H1 (cell line): ENCODE results near the gene IL1A. TPM values are rescaled to one million over a fixed set of nuclear protein-coding genes. Genes with fewer than 3 reads are reported as not detected.

Source experiments
- CTCF ChIA-PET: fragments of 300-600 bp; sonication (Branson Sonifier 250); formaldehyde crosslinking; loops from one replicate; lab custom pipeline; 2021; ENCODE audit not compliant: partially characterized antibody; lab: Charles Lee
- POLR2A ChIA-PET: fragments of 300-600 bp; sonication (Branson Sonifier 250); formaldehyde crosslinking; loops from one replicate; lab custom pipeline; 2021; ENCODE audit warnings: inconsistent platforms; ENCODE audit not compliant: partially characterized antibody; lab: Charles Lee
- DNase-seq, 2 experiments: peaks; one replicate each; pipeline versions ENCODE4 v3.0.0 to v3.0.0-alpha.2; 2010 to 2022; ENCODE audit warnings: low spot score in 2 of 2, low read depth in 1 of 2, mixed read lengths in 1 of 2
- FAIRE-seq: peaks from 2 replicates; lab custom pipeline; 2011; peaks lifted over from hg19 to GRCh38; lab: Jason Lieb, UNC
- H2AFZ ChIP-seq: 2 replicates; pipeline ENCODE4 v1.8.1; 2012; ENCODE audit warnings: low read length, inconsistent platforms
- H2AK5ac ChIP-seq: 2 replicates; pipeline ENCODE4 v1.6.1; 2013; ENCODE audit warnings: low read depth, low read length
- H2BK120ac ChIP-seq: replicated peaks from 2 replicates; pipeline ENCODE3; 2013; ENCODE audit warnings: low read depth, low read length, inconsistent platforms
- H2BK12ac ChIP-seq: 2 replicates; pipeline ENCODE4 v1.6.1; 2013; ENCODE audit warnings: low read depth, low read length
- H2BK15ac ChIP-seq: 2 replicates; pipeline ENCODE4 v1.6.1; 2013; ENCODE audit warnings: low read length
- H2BK20ac ChIP-seq: 2 replicates; pipeline ENCODE4 v1.6.1; 2013; ENCODE audit warnings: low read length
- H2BK5ac ChIP-seq: 2 replicates; pipeline ENCODE4 v1.6.1; 2013; ENCODE audit warnings: low read depth, low read length
- H3K14ac ChIP-seq: 2 replicates; pipeline ENCODE4 v1.6.1; 2013; ENCODE audit warnings: inconsistent platforms; ENCODE audit not compliant: insufficient read length
- H3K18ac ChIP-seq: 2 replicates; pipeline ENCODE4 v1.6.1; 2013; ENCODE audit warnings: low read length; ENCODE audit errors: extremely low read depth
- H3K23ac ChIP-seq: 2 replicates; pipeline ENCODE4 v1.6.1; 2013; ENCODE audit warnings: inconsistent platforms; ENCODE audit not compliant: insufficient read length
- H3K23me2 ChIP-seq: 2 replicates; pipeline ENCODE4 v1.6.1; 2013; ENCODE audit warnings: low read depth, low read length
- H3K27ac ChIP-seq: 2 replicates; pipeline ENCODE4 v1.6.1; 2011; ENCODE audit warnings: low read depth, low read length, inconsistent platforms
- H3K27me3 ChIP-seq, 4 experiments: replicated peaks in 1 of 4; 1 replicate in 1 of 4; 2 replicates in 3 of 4; pipeline versions ENCODE4 v1.6.1 to v1.8.1; 2011 to 2013; ENCODE audit warnings: low read length in 3 of 4, mild to moderate bottlenecking in 3 of 4, inconsistent platforms in 2 of 4, mixed read lengths in 2 of 4, moderate library complexity in 1 of 4; ENCODE audit not compliant: control insufficient read depth in 3 of 4, insufficient read depth in 3 of 4; ENCODE audit errors: extremely low read depth in 1 of 4
- H3K36me3 ChIP-seq, 4 experiments: 2 replicates each; pipeline versions ENCODE4 v1.6.1 to v1.8.1; 2011 to 2013; ENCODE audit warnings: mild to moderate bottlenecking in 4 of 4, low read length in 3 of 4, moderate library complexity in 2 of 4, control low read depth in 1 of 4, inconsistent platforms in 1 of 4; ENCODE audit not compliant: insufficient read depth in 4 of 4, control insufficient read depth in 2 of 4
- H3K4ac ChIP-seq: replicated peaks from 2 replicates; pipeline ENCODE3; 2013; ENCODE audit warnings: low read length, low read depth, mixed read lengths, inconsistent platforms; ENCODE audit not compliant: insufficient read length
- H3K4me1 ChIP-seq, 4 experiments: replicated peaks in 1 of 4; 1 replicate in 1 of 4; 2 replicates in 3 of 4; pipeline versions ENCODE4 v1.6.1 to v1.8.1; 2011 to 2013; ENCODE audit warnings: low read length in 3 of 4, inconsistent platforms in 2 of 4, mixed read lengths in 1 of 4; ENCODE audit not compliant: insufficient read depth in 4 of 4, control insufficient read depth in 3 of 4
- H3K4me2 ChIP-seq, 2 experiments: 2 replicates each; pipeline versions ENCODE4 v1.6.1 to v1.8.1; 2011 to 2013; ENCODE audit warnings: low read depth in 2 of 2, low read length in 2 of 2, control low read depth in 1 of 2, inconsistent platforms in 1 of 2, mild to moderate bottlenecking in 1 of 2; ENCODE audit not compliant: insufficient read depth in 1 of 2
- H3K4me3 ChIP-seq, 4 experiments: fragments of 200-600, 300-600 bp in 1 of 4; sonication (generic), shearing (Covaris generic), sonication (Bioruptor Twin) in 1 of 4; 2 replicates each; pipeline versions ENCODE4 v1.5.1 to v1.8.1; 2011 to 2016; ENCODE audit warnings: low read length in 4 of 4, low read depth in 3 of 4, control low read depth in 2 of 4, inconsistent platforms in 2 of 4, mild to moderate bottlenecking in 2 of 4, mixed read lengths in 1 of 4, moderate library complexity in 1 of 4; ENCODE audit not compliant: insufficient read depth in 2 of 4; ENCODE audit errors: extremely low read depth in 1 of 4
- H3K56ac ChIP-seq: replicated peaks from 2 replicates; pipeline ENCODE3; 2013; ENCODE audit warnings: low read depth, mild to moderate bottlenecking, mixed read lengths, low read length, inconsistent platforms; ENCODE audit not compliant: insufficient read length
- H3K79me1 ChIP-seq: 2 replicates; pipeline ENCODE4 v1.6.1; 2013; ENCODE audit warnings: low read depth, low read length, control low read depth
- H3K79me2 ChIP-seq, 2 experiments: 2 replicates each; pipeline versions ENCODE4 v1.6.1 to v1.8.1; 2012 to 2013; ENCODE audit warnings: low read length in 2 of 2, mild to moderate bottlenecking in 2 of 2, inconsistent platforms in 1 of 2; ENCODE audit not compliant: insufficient read depth in 2 of 2, control insufficient read depth in 1 of 2
- H3K9ac ChIP-seq, 4 experiments: replicated peaks in 1 of 4; 1 replicate in 1 of 4; 2 replicates in 3 of 4; pipeline versions ENCODE4 v1.6.1 to v1.8.1; 2011 to 2013; ENCODE audit warnings: low read depth in 3 of 4, low read length in 3 of 4, control low read depth in 2 of 4, mild to moderate bottlenecking in 2 of 4, moderate library complexity in 2 of 4, inconsistent platforms in 1 of 4; ENCODE audit errors: extremely low read depth in 1 of 4
- H3K9me3 ChIP-seq, 2 experiments: 2 replicates each; pipeline versions ENCODE4 v1.6.1 to v1.8.1; 2012 to 2013; ENCODE audit warnings: mild to moderate bottlenecking in 2 of 2, moderate library complexity in 2 of 2, control low read depth in 1 of 2, inconsistent platforms in 1 of 2, low read depth in 1 of 2, low read length in 1 of 2, mixed read lengths in 1 of 2; ENCODE audit not compliant: insufficient read depth in 2 of 2
- H4K20me1 ChIP-seq, 2 experiments: replicated peaks in 1 of 2; 2 replicates each; pipeline versions ENCODE3 to v1.8.1; 2011 to 2013; ENCODE audit warnings: inconsistent platforms in 2 of 2, low read length in 2 of 2, mild to moderate bottlenecking in 1 of 2; ENCODE audit not compliant: insufficient read depth in 2 of 2, control insufficient read depth in 1 of 2
- H4K5ac ChIP-seq: 2 replicates; pipeline ENCODE4 v1.6.1; 2013; ENCODE audit warnings: low read length, low read depth, mixed read lengths, inconsistent platforms; ENCODE audit not compliant: insufficient read length
- H4K8ac ChIP-seq: 2 replicates; pipeline ENCODE4 v1.8.0; 2013; ENCODE audit warnings: mild to moderate bottlenecking, moderate library complexity, low read length, inconsistent platforms; ENCODE audit not compliant: insufficient read depth; ENCODE audit errors: extremely low read depth
- H4K91ac ChIP-seq: replicated peaks from 2 replicates; pipeline ENCODE3; 2013; ENCODE audit warnings: low read length, mixed read lengths, inconsistent platforms; ENCODE audit not compliant: insufficient read length
- ATF2 ChIP-seq: IDR thresholded peaks from 2 replicates; pipeline ENCODE4 v1.6.1; 2012; ENCODE audit warnings: low read length, inconsistent platforms
- BRCA1 ChIP-seq: IDR thresholded peaks from 2 replicates; pipeline ENCODE4 v1.6.1; 2012; ENCODE audit warnings: low read depth, low read length, improper control_type of control experiment
- CTCF ChIP-seq, 3 experiments: IDR thresholded peaks; 1 replicate in 2 of 3; 2 replicates in 1 of 3; pipeline versions ENCODE4 v1.5.1 to v1.6.1; 2011; ENCODE audit warnings: low read length in 3 of 3, mild to moderate bottlenecking in 3 of 3, inconsistent platforms in 2 of 3, low read depth in 1 of 3, moderate library complexity in 1 of 3; ENCODE audit not compliant: insufficient read depth in 1 of 3; ENCODE audit errors: control extremely low read depth in 1 of 3
- EZH2 ChIP-seq: fragments of 200-600 bp; sonication (generic); IDR thresholded peaks from 2 replicates; pipeline ENCODE4 v1.7.1; 2012; ENCODE audit warnings: low read depth, mild to moderate bottlenecking, moderate library complexity, low read length, inconsistent platforms; ENCODE audit not compliant: severe bottlenecking
- FOSL1 ChIP-seq: IDR thresholded peaks from 2 replicates; pipeline ENCODE4 v1.6.1; 2011; ENCODE audit warnings: mild to moderate bottlenecking, low read depth, low read length, moderate library complexity; ENCODE audit not compliant: insufficient read depth
- HDAC2 ChIP-seq, 2 experiments: fragments of 300-600 bp in 1 of 2; sonication (generic) in 1 of 2; IDR thresholded peaks; 2 replicates each; pipeline ENCODE4 v1.6.1; 2011 to 2012; ENCODE audit warnings: low read depth in 2 of 2, low read length in 2 of 2, mild to moderate bottlenecking in 2 of 2, moderate library complexity in 2 of 2, borderline replicate concordance in 1 of 2, inconsistent platforms in 1 of 2
- JUND ChIP-seq: IDR thresholded peaks from 2 replicates; pipeline ENCODE4 v1.6.1; 2011; ENCODE audit warnings: mild to moderate bottlenecking, improper control_type of control experiment, low read length
- POLR2A ChIP-seq, 2 experiments: IDR thresholded peaks; 1 replicate in 1 of 2; 2 replicates in 1 of 2; pipeline ENCODE4 v1.6.1; 2011; ENCODE audit warnings: low read depth in 2 of 2, low read length in 2 of 2, mild to moderate bottlenecking in 2 of 2; ENCODE audit errors: control extremely low read depth in 1 of 2
- SIRT6 ChIP-seq: IDR thresholded peaks from one replicate; pipeline ENCODE4 v1.7.1; 2012; ENCODE audit warnings: low read length, inconsistent platforms
- TBP ChIP-seq: IDR thresholded peaks from 2 replicates; pipeline ENCODE4 v1.6.1; 2011; ENCODE audit warnings: low read depth, low read length, improper control_type of control experiment
- WGBS, 2 experiments: shearing (Covaris generic) in 1 of 2; methylation state at CpG; one replicate each; pipeline versions ENCODE4 v1.1.6 to v1.1.7; 2013 to 2015; ENCODE audit warnings: low lambda C conversion rate in 2 of 2, mixed read lengths in 2 of 2, inconsistent platforms in 1 of 2, low coverage in 1 of 2, missing lambda C conversion rate in 1 of 2; ENCODE audit not compliant: insufficient replicate concordance in 2 of 2, insufficient coverage in 1 of 2, insufficient read length in 1 of 2; ENCODE audit errors: extremely low coverage in 1 of 2, missing lambda C conversion rate in 1 of 2; 5-methylcytosine and 5-hydroxymethylcytosine counted together
- polyA plus RNA-seq, 7 experiments: library from polyadenylated mRNA; depleted of rRNA in 3 of 7; stranded (reverse) in 5 of 7; unstranded in 2 of 7; fragments of >200 nt in 5 of 7; fragments of 200-250 nt in 2 of 7; gene quantifications; 1 replicate in 5 of 7; 2 replicates in 1 of 7; 4 replicates in 1 of 7; pipeline versions ENCODE4 v1.2.1 to v1.2.3, GENCODE V29; 2011 to 2013; ENCODE audit warnings: missing spikeins in 2 of 7, mixed read lengths in 2 of 7
- total RNA-seq: library from RNA; stranded (reverse); fragmentation: NEBNext Ultra II Directional; extraction: Animal tissue kit (Norgen Biotek cat#: 25700); gene quantifications from 2 replicates; pipeline ENCODE4 v1.2.1, GENCODE V29; 2021

Gene IL1A
- total and polyA plus RNA-seq, 2 of the 8 experiments (the other 6 are each of a cell fraction or from before 2014, with no cell fraction given): 0.32 to 0.74 TPM

- POLR2A ChIA-PET: no interaction called here
- H4K91ac ChIP-seq: no peak overlapping the region
- H3K9ac ChIP-seq: no peak overlapping the region
- H2BK5ac ChIP-seq: no peak overlapping the region
- H2AK5ac ChIP-seq: no peak overlapping the region
- H3K4me1 ChIP-seq: no peaks in the 10 kb centered on the region
- 90% methylated on average over 4 of the region's 4 CpGs; no CpG with 5 or more reads in 1 of the 2 experiments for WGBS, 2 experiments
- H2AFZ ChIP-seq: no peak overlapping the region
- H2BK20ac ChIP-seq: no peak overlapping the region
- H3K4me2 ChIP-seq: no peak overlapping the region
- peaks cover under 1 to 5% (median 4%) of the 10 kb centered on the region in 4 experiments; a peak in 5 of 8 replicates for H3K36me3 ChIP-seq
- no peaks in the 10 kb centered on the region for H3K79me1 ChIP-seq
- H3K14ac ChIP-seq: no peak overlapping the region
- no peak for FAIRE-seq
- H4K5ac ChIP-seq: no peak overlapping the region
- H3K4ac ChIP-seq: no peak overlapping the region
- no peak overlapping the region for H4K8ac ChIP-seq
- H2BK15ac ChIP-seq: no peak overlapping the region
- H3K27ac ChIP-seq: no peak overlapping the region
- no peaks in the 10 kb centered on the region for H4K20me1 ChIP-seq
- H3K23me2 ChIP-seq: no peaks in the 10 kb centered on the region
- no peaks in the 10 kb centered on the region for H3K9me3 ChIP-seq
- no peaks in the 10 kb centered on the region for H3K79me2 ChIP-seq
- H3K4me3 ChIP-seq: no peak overlapping the region
- H3K56ac ChIP-seq: no peak overlapping the region
- no peak overlapping the region for H2BK12ac ChIP-seq
- H3K23ac ChIP-seq: no peak overlapping the region
- H3K27me3 ChIP-seq: no peaks in the 10 kb centered on the region
- H3K18ac ChIP-seq: no peak overlapping the region
- no peak overlapping the region for H2BK120ac ChIP-seq
- no peak for DNase-seq
- CTCF ChIA-PET: interaction anchor here (0.8 to 1.6 kb wide), 4 partner anchors 16 to 208 kb away, joined by 3 to 4 read pairs (median 3); no protein-coding TSS in a partner anchor
- TF ChIP-seq POLR2A (IDR thresholded peaks at IDR 0.05; ENCODE audit: control extremely low read depth in 1 of 2, low read depth in 2 of 2, low read length in 2 of 2) (no peak), TBP (no peak), ATF2 (no peak), JUND (no peak), EZH2 (no peak), FOSL1 (no peak), CTCF (IDR thresholded peaks at IDR 0.05; ENCODE audit: control extremely low read depth in 1 of 3, insufficient read depth in 1 of 3, low read depth in 1 of 3, low read length in 3 of 3) (no peak), HDAC2 (IDR thresholded peaks at IDR 0.05; ENCODE audit: borderline replicate concordance in 1 of 2, low read depth in 2 of 2, low read length in 2 of 2) (no peak), SIRT6 (no peak), BRCA1 (no peak)
Observed at GRCh38 chr2:112733456-112733855, 50.8 kb downstream of the IL1A start.
